HG02970 (cell line): ENCODE measurements around the gene KCTD7.
"Not testable (repeated sequence)": the region's sequence is repeated elsewhere in the genome, so short reads cannot be mapped to it uniquely, and the experiment has no call there.

Experiments used
- ATAC-seq: cut with Tn5 transposase; IDR thresholded peaks from one replicate; pipeline ENCODE4 v1.9.1; 2021; ENCODE audit warnings: mild to moderate bottlenecking, moderate library complexity, moderate number of reproducible peaks; ENCODE audit not compliant: unreplicated experiment, low FRiP score

The KCTD7 gene

DNA sequence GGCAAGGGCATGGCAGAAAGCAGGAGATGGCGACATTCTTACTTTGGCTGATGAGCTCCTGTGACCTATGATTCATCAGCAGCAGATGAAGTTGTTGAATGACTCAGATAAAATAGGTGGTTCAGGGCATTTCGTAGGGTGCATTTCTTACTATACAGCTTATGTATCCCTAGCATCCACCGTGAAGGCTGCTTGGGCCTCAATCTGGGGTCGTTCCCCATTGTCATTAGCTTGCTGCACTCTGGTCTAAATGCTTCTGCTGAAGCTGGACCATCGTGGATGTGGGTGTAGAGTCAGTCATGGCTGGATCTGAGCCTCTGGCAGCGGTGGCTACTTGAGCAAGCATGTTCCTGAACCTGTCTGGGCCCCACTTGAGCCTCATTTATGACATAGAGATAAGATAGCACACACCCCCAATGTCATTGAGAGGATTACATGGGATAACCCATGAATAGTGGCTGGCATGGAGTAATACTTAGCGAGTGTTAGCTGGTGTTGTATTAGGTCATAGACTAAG lies 44.5 kb downstream of the KCTD7 start:
- ATAC-seq: not testable (repeated sequence)

DNA sequence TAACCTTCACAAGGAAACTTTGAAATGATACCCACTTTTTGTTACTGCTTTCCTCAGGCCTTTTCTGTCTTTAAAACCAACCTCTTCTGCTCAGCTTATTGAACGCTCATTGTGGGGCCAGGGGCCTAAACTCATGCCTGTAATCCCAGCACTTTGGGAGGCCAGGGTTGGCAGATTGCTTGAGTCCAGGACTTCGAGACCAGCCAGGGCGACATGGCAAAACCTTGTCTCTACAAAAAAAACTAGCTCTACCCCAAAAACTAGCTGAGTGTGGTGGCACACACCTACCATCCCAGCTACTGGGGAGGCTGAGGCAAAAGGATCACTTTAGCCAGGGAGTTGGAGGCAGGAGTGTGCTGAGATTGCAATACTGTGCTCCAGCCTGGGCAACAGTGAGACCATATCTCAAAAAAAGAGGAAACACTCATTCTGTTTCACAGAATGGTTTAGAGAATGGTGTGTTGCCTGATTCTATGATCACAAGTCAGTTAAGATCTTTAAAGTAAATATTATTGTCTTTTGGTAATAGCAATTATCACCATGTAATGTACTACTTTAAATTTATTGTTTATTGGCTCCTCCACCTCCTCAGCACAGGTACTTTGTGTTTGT lies 51.1 kb downstream of the KCTD7 start:
- ATAC-seq: no peak

DNA sequence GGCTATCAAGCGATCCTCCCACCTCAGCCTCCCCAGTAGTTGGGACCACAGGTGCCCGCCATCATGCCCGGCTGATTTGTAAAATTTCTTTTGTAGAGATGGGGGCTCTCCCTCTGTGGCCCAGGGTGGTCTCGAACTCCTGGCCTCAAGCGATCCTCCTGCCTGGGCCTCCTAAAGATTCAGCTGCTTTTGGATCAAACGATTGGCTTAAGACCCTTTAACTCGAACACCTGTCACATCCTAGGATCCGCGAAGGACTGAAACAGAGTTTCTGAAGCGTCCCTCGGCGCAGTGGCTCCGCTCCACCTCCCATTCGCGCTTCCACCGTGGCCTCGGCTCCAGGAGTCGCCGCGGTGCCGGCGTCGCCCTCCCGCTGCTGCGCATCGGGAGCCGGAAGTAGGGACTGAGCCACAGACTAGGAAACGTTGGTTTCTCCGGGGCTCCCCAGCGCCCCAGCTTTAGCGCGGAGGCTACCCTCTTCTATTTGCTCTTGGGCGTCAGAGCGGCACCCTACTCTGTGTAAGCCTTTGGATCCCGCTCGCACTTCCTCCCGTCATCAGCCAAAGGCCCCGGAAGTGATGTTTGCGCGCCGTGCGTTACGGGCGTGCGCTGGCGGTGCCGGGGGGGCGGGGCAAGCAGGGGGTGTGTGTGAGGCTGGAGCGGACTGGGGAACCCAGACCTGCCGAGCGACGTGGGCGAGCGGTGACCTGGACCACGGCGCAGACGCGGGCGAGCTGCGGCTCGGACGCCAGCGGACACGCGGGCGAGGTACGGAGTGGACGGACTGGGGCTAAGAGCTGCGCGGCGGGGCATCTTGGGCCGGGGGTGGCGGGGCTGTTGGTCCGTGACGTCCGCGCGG lies 53.0 kb downstream of the KCTD7 start:
- peak; percentile 81 for ATAC-seq

DNA sequence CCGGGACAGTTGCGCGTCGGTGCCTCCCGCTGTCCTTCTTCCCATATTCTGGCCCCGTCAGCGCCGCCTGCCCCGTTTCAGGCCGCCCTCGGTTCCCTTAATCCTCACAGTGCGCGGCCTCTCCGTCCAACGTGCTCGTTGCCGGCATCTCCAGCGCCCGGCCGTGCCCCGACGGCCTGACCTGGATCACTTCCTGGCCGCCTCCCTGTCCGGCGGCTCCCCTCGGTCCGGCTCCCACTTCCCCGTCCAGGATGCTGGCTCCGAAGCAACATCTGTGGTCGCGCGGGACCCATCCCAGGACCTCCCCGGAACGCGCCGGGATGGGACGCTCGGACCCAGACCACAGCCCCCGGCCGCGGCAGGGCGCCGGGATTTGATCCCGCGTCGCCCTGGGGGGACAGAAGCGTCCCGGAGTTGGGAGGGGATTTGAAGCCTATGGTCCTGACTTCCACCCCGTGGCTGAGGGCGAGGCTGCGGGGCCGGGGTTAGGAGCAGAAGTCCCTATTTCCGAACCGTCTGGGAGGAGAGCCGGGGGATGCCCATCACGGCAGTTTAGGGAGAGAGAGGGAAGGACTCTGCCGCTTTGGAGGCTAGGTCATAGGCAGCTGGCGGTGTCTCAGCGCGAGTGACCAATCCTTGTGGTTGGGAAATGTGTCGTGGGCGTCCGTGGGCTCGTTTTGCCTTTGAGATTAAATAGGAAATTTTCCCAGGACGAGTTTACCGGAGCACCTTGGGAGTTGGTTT lies 53.8 kb downstream of the KCTD7 start:
- ATAC-seq: no peak

DNA sequence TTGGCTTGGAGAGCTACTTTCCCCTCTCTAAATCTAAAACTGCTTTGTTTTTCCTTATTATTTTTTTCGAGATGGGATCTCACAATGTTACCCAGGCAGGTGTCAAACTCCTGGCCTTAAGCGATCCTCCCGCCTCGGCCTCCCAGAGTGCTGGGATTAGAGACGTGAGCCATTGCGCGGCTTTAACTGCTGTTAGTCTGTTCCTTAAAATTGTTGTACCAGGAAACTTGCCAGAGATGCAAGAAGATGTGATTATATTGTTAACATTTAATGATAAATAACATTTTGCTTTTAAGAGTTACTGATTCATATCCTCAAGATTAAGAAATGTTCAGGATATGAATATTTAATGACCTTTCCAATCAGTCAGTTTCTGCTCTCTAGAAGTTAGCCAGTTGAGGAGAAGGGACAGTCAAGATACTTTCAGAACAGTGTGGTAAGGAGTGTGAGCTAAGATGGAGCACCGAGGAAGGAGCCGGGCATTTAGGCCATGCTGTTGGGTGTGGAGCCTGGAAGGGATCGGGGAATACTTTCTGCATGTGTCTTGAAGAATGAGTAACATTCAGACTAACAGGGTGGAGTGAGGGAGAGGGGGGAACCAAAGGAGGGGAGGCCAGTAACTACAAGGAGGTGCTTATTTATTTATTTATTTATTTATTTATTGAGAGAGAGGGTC lies 54.6 kb downstream of the KCTD7 start:
- ATAC-seq: not testable (repeated sequence)

DNA sequence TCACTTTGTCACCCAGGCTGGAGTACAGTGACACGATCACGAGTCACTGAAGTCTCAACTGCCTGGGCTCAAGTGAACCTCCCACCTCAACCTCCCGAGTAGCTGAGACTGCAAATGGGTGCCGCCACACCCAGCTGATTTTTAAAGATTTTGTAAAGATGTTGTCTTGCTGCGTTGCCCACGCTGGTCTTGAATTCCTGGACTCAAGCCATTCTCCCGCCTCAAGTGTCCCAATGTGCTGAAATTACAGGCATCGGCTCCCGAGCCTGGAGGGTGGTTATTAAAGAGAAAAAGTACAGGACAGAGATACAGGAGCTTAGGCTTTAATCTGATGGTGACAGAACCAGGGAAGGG lies 55.1 kb downstream of the KCTD7 start:
- ATAC-seq: no peak

DNA sequence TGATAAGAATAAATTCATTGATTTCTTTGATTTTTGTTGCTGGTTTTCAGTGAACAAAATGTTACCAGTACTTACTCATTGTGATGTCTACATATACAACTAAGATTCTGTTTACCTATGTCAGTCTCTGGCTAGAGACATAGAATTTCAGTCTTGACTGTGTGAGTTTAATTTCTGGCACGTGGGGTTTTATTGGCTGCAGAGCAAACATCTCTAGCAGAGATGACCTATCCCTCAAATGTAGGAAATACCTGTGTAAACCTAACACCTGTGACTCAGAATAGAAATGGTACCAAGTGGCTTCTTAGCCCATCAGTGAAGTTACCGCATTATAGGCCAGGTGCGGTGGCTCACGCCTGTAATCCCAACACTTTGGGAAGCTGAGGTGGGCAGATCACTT lies 57.0 kb downstream of the KCTD7 start:
- not testable (repeated sequence) for ATAC-seq

DNA sequence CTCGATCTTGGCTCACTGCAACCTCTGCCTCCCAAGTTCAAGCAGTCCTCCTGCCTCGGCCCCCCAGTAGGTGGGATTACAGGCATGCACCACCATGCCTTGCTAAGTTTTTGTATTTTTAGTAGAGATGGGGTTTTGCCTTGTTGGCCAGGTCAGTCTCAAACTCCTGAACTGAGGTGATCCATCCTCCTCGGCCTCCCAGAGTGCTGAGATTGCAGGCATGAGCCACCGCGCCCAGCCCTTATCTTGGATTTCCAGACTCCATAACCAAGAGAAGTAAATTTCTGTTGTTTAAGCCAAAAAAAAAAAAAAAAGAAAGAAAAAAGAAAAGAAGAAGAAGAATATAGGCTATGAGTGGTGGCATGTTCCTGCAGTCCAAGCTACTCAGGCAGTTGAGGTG lies 58.5 kb downstream of the KCTD7 start:
- ATAC-seq: no peak

DNA sequence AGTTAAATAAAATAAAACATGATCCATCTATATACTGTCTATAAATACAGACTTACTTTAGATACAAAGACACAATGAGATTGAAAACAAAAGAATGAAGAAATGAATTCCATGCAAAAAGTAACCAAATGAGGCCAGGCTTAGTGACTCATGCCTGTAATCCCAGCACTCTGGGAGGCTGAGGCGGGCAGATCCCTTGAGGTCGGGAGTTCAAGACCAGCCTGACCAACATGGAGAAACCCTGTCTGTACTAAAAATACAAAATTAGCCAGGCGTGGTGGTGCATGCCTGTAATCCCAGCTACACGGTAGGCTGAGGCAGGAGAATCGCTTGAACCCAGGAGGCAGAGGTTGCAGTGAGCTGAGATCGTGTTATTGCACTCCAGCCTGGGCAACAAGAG lies 59.0 kb downstream of the KCTD7 start:
- not testable (repeated sequence) for ATAC-seq

DNA sequence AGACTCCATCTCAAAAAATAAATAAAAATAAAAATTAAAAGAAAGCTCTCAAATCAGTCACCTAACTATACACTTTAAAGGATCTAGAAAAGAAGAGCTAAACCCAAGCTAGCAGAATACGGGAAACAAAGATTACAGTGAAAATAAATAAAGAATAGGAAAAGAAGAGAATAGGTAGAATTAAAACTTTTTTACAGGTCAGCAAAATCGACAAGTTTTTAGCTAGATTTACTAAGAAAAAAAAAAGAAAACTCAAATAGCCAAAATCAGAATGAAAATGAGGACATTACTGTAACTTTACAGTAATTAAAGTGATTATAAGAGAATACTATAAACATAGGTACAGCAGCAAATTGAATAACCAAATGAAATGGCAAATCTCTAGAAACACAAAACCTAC lies 60.4 kb downstream of the KCTD7 start:
- ATAC-seq: no peak

DNA sequence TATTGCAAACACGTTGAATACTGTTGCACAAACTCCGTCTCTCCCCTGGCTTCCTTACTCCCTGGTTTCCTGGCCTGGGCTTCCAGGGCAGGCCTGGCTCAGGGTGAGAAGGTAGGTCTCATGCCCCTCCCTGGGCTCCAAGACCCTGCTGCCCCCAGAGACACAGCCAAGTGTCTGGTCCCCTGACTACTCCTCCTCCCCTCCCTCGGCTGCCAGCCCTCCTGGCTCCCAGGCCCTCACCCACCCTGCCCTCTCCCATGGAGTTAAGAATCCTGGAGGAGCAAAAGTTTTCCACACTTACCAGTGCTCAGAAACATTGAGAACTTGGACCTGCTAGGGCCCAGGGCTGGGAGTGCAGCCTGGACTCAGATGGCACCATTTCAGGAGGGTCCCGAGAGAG lies 64.7 kb downstream of the KCTD7 start:
- no peak for ATAC-seq
